ENCODE measurements around the gene AHRR. TPM values are rescaled to one million over a fixed set of nuclear protein-coding genes. Genes with fewer than 3 reads are reported as not detected.

The AHRR gene
- total and polyA plus RNA-seq, 2 experiments from 2014 or later = 0.27 to 1.8 TPM

DNA sequence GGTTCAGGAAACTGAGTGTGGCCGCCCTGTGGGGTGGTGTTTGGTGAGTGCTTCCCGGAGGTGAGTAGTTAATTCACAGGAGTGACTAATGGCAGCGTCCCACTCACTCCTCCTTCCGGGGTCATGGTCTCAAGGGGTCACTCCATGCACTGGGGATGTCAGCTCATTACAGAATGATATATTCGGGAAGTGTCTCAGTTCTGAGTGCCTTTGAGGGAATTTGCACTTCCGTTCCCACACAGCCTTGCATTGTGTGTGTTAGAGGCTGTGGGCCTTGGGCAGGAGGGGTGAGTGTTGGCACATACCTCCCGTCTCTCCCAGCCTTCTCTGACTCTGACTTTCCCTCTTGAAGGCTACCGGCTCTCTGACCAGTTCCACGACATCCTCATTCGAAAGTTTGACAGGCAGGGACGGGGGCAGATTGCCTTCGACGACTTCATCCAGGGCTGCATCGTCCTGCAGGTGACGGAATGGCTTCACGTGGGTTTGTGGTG, 10.5 kb upstream of the AHRR start:
- H3F3A ChIP-seq (replicated peaks; ENCODE audit: low read depth) = no peaks in the 10 kb centered on the region
- H3K27me3 ChIP-seq (ENCODE audit: insufficient read depth) = no peaks in the 10 kb centered on the region
- H3K4me3 Mint-ChIP-seq = no peak overlapping the region
- H3K9me2 ChIP-seq (ENCODE audit: insufficient read depth) = no peaks in the 10 kb centered on the region
- no peak overlapping the region for H3K27ac ChIP-seq (ENCODE audit: low read depth)
- H3K27ac Mint-ChIP-seq = no peak overlapping the region
- no peak overlapping the region for H3K4me2 ChIP-seq
- no peaks in the 10 kb centered on the region for H3K4me1 ChIP-seq (ENCODE audit: insufficient read depth)
- H3K36me3 ChIP-seq (ENCODE audit: insufficient read depth) = no peaks in the 10 kb centered on the region
- no peak overlapping the region for H2AFZ ChIP-seq
- ATAC-seq (no peak), DNase-seq (ENCODE audit: low spot score) (no peak)
- no peak for TF ChIP-seq ZNF331 (CRISPR knock-in tag; IDR thresholded peaks at IDR 0.05; ENCODE audit: low read depth)
- no peak for TF ChIP-seq ZNF114 (CRISPR knock-in tag; IDR thresholded peaks at IDR 0.05)
- TF ChIP-seq EZH2phosphoT487 (IDR thresholded peaks at IDR 0.05; ENCODE audit: unreplicated experiment) = no peak
- no peak for TF ChIP-seq JUNB (IDR thresholded peaks at IDR 0.05; ENCODE audit: unreplicated experiment)
- TF ChIP-seq, protein P1, sequence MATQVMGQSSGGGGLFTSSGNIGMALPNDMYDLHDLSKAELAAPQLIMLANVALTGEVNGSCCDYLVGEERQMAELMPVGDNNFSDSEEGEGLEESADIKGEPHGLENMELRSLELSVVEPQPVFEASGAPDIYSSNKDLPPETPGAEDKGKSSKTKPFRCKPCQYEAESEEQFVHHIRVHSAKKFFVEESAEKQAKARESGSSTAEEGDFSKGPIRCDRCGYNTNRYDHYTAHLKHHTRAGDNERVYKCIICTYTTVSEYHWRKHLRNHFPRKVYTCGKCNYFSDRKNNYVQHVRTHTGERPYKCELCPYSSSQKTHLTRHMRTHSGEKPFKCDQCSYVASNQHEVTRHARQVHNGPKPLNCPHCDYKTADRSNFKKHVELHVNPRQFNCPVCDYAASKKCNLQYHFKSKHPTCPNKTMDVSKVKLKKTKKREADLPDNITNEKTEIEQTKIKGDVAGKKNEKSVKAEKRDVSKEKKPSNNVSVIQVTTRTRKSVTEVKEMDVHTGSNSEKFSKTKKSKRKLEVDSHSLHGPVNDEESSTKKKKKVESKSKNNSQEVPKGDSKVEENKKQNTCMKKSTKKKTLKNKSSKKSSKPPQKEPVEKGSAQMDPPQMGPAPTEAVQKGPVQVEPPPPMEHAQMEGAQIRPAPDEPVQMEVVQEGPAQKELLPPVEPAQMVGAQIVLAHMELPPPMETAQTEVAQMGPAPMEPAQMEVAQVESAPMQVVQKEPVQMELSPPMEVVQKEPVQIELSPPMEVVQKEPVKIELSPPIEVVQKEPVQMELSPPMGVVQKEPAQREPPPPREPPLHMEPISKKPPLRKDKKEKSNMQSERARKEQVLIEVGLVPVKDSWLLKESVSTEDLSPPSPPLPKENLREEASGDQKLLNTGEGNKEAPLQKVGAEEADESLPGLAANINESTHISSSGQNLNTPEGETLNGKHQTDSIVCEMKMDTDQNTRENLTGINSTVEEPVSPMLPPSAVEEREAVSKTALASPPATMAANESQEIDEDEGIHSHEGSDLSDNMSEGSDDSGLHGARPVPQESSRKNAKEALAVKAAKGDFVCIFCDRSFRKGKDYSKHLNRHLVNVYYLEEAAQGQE (IDR thresholded peaks at IDR 0.05; ENCODE audit: unreplicated experiment) = no peak
- no peak for TF ChIP-seq POLR2AphosphoS5 (IDR thresholded peaks at IDR 0.05; ENCODE audit: low read depth)
- TF ChIP-seq EZH2 (IDR thresholded peaks at IDR 0.05; ENCODE audit: low read depth, unreplicated experiment) = no peak
- no peak for TF ChIP-seq STAT1 (IDR thresholded peaks at IDR 0.05; ENCODE audit: unreplicated experiment)
- TF ChIP-seq, protein P2, sequence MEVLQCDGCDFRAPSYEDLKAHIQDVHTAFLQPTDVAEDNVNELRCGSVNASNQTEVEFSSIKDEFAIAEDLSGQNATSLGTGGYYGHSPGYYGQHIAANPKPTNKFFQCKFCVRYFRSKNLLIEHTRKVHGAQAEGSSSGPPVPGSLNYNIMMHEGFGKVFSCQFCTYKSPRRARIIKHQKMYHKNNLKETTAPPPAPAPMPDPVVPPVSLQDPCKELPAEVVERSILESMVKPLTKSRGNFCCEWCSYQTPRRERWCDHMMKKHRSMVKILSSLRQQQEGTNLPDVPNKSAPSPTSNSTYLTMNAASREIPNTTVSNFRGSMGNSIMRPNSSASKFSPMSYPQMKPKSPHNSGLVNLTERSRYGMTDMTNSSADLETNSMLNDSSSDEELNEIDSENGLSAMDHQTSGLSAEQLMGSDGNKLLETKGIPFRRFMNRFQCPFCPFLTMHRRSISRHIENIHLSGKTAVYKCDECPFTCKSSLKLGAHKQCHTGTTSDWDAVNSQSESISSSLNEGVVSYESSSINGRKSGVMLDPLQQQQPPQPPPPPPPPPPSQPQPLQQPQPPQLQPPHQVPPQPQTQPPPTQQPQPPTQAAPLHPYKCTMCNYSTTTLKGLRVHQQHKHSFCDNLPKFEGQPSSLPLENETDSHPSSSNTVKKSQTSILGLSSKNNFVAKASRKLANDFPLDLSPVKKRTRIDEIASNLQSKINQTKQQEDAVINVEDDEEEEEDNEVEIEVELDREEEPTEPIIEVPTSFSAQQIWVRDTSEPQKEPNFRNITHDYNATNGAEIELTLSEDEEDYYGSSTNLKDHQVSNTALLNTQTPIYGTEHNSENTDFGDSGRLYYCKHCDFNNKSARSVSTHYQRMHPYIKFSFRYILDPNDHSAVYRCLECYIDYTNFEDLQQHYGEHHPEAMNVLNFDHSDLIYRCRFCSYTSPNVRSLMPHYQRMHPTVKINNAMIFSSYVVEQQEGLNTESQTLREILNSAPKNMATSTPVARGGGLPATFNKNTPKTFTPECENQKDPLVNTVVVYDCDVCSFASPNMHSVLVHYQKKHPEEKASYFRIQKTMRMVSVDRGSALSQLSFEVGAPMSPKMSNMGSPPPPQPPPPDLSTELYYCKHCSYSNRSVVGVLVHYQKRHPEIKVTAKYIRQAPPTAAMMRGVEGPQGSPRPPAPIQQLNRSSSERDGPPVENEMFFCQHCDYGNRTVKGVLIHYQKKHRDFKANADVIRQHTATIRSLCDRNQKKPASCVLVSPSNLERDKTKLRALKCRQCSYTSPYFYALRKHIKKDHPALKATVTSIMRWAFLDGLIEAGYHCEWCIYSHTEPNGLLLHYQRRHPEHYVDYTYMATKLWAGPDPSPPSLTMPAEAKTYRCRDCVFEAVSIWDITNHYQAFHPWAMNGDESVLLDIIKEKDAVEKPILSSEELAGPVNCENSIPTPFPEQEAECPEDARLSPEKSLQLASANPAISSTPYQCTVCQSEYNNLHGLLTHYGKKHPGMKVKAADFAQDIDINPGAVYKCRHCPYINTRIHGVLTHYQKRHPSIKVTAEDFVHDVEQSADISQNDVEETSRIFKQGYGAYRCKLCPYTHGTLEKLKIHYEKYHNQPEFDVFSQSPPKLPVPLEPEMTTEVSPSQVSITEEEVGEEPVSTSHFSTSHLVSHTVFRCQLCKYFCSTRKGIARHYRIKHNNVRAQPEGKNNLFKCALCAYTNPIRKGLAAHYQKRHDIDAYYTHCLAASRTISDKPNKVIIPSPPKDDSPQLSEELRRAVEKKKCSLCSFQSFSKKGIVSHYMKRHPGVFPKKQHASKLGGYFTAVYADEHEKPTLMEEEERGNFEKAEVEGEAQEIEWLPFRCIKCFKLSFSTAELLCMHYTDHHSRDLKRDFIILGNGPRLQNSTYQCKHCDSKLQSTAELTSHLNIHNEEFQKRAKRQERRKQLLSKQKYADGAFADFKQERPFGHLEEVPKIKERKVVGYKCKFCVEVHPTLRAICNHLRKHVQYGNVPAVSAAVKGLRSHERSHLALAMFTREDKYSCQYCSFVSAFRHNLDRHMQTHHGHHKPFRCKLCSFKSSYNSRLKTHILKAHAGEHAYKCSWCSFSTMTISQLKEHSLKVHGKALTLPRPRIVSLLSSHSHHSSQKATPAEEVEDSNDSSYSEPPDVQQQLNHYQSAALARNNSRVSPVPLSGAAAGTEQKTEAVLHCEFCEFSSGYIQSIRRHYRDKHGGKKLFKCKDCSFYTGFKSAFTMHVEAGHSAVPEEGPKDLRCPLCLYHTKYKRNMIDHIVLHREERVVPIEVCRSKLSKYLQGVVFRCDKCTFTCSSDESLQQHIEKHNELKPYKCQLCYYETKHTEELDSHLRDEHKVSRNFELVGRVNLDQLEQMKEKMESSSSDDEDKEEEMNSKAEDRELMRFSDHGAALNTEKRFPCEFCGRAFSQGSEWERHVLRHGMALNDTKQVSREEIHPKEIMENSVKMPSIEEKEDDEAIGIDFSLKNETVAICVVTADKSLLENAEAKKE (CRISPR knock-in tag; IDR thresholded peaks at IDR 0.05) = no peak
- no peak for TF ChIP-seq CREB1 (CRISPR knock-in tag; IDR thresholded peaks at IDR 0.05; ENCODE audit: low read depth)
- no peak for TF ChIP-seq NANOG (IDR thresholded peaks at IDR 0.05; ENCODE audit: borderline replicate concordance)
- TF ChIP-seq, protein P3, sequence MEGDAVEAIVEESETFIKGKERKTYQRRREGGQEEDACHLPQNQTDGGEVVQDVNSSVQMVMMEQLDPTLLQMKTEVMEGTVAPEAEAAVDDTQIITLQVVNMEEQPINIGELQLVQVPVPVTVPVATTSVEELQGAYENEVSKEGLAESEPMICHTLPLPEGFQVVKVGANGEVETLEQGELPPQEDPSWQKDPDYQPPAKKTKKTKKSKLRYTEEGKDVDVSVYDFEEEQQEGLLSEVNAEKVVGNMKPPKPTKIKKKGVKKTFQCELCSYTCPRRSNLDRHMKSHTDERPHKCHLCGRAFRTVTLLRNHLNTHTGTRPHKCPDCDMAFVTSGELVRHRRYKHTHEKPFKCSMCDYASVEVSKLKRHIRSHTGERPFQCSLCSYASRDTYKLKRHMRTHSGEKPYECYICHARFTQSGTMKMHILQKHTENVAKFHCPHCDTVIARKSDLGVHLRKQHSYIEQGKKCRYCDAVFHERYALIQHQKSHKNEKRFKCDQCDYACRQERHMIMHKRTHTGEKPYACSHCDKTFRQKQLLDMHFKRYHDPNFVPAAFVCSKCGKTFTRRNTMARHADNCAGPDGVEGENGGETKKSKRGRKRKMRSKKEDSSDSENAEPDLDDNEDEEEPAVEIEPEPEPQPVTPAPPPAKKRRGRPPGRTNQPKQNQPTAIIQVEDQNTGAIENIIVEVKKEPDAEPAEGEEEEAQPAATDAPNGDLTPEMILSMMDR (conservative IDR thresholded peaks at IDR 0.05; ENCODE audit: low read depth in 2 of 2) = no peak
- TF ChIP-seq, protein P4, sequence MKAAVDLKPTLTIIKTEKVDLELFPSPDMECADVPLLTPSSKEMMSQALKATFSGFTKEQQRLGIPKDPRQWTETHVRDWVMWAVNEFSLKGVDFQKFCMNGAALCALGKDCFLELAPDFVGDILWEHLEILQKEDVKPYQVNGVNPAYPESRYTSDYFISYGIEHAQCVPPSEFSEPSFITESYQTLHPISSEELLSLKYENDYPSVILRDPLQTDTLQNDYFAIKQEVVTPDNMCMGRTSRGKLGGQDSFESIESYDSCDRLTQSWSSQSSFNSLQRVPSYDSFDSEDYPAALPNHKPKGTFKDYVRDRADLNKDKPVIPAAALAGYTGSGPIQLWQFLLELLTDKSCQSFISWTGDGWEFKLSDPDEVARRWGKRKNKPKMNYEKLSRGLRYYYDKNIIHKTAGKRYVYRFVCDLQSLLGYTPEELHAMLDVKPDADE (IDR thresholded peaks at IDR 0.05) = no peak
- H3K4me3 ChIP-seq = no peak overlapping the region
- peaks cover 6% of the 10 kb centered on the region; the same call in 1 of the 2 replicates for H4K20me1 ChIP-seq (replicated peaks; ENCODE audit: insufficient read depth)
- H3K27me3 Mint-ChIP-seq (ENCODE audit: insufficient read depth, low read depth, poor library complexity) = peaks cover 9% of the 10 kb centered on the region
- peaks cover 11% of the 10 kb centered on the region; the same call in 2 of the 3 replicates for H3K4me1 Mint-ChIP-seq
- H3K9me3 Mint-ChIP-seq = no peaks in the 10 kb centered on the region; the same call in 2 of the 3 replicates
- peaks cover 4% of the 10 kb centered on the region for H3K79me2 ChIP-seq (replicated peaks; ENCODE audit: insufficient read depth)
- peaks cover 20% of the 10 kb centered on the region for H3K36me3 Mint-ChIP-seq (ENCODE audit: low read depth)
